Cerebellar nuclear complex (tissue), 1 donor: ENCODE data around the gene TRIM69.
A peak's percentile ranks its signal among the peaks of the same experiment; 100 is the strongest.

ENCODE experiments used
- DNase-seq, 2 experiments: peaks; one replicate each; lab custom pipeline; 2025; lab: John Stamatoyannopoulos, UW

Gene TRIM69

DNA sequence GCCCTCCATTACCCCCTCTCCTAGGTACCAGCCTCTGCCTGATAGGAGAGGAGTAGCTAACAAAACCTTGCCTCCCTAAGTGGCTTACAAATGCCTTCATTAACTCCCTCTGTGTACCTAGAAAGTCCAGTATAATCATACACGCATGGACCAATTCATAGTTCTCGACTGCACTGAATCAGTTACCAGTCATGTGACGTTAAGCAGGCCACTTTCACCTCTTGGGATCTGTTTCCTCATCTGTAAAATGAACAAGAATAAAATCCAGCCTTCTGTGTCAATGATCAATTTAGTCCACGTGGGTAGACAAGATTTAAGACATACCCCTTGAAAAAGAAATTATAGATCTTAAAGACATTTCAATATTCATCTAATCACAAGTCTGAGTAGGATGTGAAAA lies 72.2 kb downstream of the TRIM69 start:
- no peak for DNase-seq

- no peak for DNase-seq
Measured at GRCh38 chr15:44810237-44810636, 73.9 kb downstream of the TRIM69 start.

GRCh38 chr15:44811337-44811736 lies 75.0 kb downstream of the TRIM69 start:
- DNase-seq: no peak

DNA sequence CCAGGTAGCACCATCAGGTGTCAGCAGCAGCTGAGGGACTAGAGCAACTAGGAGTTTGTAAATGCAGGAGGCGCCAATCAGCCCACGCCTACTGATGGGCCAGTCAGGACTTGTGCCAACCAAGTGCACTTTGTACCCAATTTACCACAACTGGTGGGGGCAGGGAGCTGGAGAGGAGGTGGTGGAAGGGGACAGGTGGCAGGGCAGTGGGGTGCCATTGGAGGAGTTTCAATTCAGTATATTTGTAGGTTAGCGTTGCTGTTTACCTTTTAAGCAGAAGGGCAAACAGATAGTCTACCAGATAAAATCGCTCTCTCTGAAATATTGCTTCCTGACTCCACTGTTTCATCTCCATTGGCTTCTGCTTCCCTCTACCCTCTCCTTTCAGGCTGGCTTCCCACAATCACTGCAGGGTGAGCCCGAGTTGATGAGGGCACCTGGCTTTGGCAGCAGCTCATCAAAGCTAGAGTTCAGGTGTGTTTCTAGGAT lies 75.7 kb downstream of the TRIM69 start:
- peak in 1 of 2 experiments; percentile 78 for DNase-seq

DNA sequence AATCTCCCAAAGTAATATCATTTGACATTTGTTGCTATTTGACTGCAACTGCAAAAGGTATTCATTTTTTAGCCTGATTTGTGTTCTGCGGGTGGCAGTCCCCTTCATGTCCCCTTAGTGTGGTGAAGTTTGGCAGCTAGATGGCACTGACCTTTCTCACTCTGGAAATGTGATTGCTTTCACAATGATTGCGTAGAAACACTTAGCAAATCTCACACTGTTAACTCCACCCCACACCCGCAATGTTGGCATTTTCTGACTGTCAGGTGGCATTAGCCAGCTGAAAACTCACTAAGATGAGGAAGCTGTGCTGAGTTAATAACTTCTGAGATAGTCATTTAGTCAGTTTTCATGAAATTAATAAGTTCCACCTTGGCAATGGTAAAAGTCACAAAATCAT lies 76.9 kb downstream of the TRIM69 start:
- DNase-seq: no peak
